WTC11 (cell line): ENCODE data around the gene PSMB2. TPM values are rescaled to one million over a fixed set of nuclear protein-coding genes. Genes with fewer than 3 reads are reported as not detected.

Experiments
- ATAC-seq: fragments of 200-7000 bp; cut with Tn5 transposase; 2 replicates; pipeline ENCODE4 v1.10.0; 2021; ENCODE audit warnings: mild to moderate bottlenecking, moderate library complexity
- CTCF ChIA-PET: fragments of 300-600 bp; sonication (Branson Sonifier 250); formaldehyde crosslinking; loops from one replicate; lab custom pipeline; 2021; ENCODE audit warnings: antibody characterized with exemption; lab: Charles Lee
- POLR2A ChIA-PET: fragments of 350-600 bp; sonication (Branson Sonifier 250); formaldehyde crosslinking; loops from one replicate; lab custom pipeline; 2021; ENCODE audit warnings: antibody characterized with exemption; lab: Charles Lee
- DNase-seq: peaks from one replicate; pipeline ENCODE4 v3.0.0; 2021; ENCODE audit warnings: low spot score
- H3K27ac Mint-ChIP-seq: 2 replicates; pipeline ENCODE4 v1.8.0; 2021; ENCODE audit warnings: mixed read lengths
- H3K27me3 Mint-ChIP-seq: 2 replicates; pipeline ENCODE4 v1.8.0; 2021; ENCODE audit warnings: low read depth, mild to moderate bottlenecking, moderate library complexity, mixed read lengths
- H3K36me3 Mint-ChIP-seq: 2 replicates; pipeline ENCODE4 v1.8.0; 2021; ENCODE audit warnings: mixed read lengths
- H3K4me1 Mint-ChIP-seq: 2 replicates; pipeline ENCODE4 v1.8.0; 2022; ENCODE audit warnings: mixed read lengths
- H3K4me3 Mint-ChIP-seq: 2 replicates; pipeline ENCODE4 v1.8.0; 2021; ENCODE audit warnings: mild to moderate bottlenecking, moderate library complexity, mixed read lengths
- H3K9me3 Mint-ChIP-seq: 2 replicates; pipeline ENCODE4 v1.8.0; 2021; ENCODE audit warnings: mixed read lengths
- HMGA2 ChIP-seq: fragments of 250-450 bp; sonication (Bioruptor Pico); IDR thresholded peaks from 2 replicates; pipeline ENCODE4 v1.4.0; 2021; ENCODE audit warnings: mild to moderate bottlenecking, moderate library complexity
- NFATC4 ChIP-seq: fragments of 250-450 bp; sonication (Bioruptor Pico); IDR thresholded peaks from 2 replicates; pipeline ENCODE4 v1.9.0; 2021; ENCODE audit warnings: mild to moderate bottlenecking
- PRRX2 ChIP-seq: fragments of 250-450 bp; sonication (Bioruptor Pico); IDR thresholded peaks from 2 replicates; pipeline ENCODE4 v1.8.0; 2021; ENCODE audit warnings: mild to moderate bottlenecking
- TEAD4 ChIP-seq: sonication (generic); formaldehyde crosslinking; IDR thresholded peaks from 2 replicates; pipeline ENCODE4 v1.8.0; 2022; ENCODE audit warnings: mild to moderate bottlenecking, missing genetic modification reagents
- TP53 ChIP-seq: sonication (generic); formaldehyde crosslinking; IDR thresholded peaks from 2 replicates; pipeline ENCODE4 v1.8.1; 2023; ENCODE audit warnings: mild to moderate bottlenecking, missing genetic modification reagents
- total RNA-seq: library from RNA; stranded (reverse); gene quantifications from 3 replicates; pipeline ENCODE4 v1.2.3, GENCODE V29; 2021
- TF ChIP-seq, protein P1 (sequence below): sonication (generic); formaldehyde crosslinking; IDR thresholded peaks from 2 replicates; pipeline ENCODE4 v1.8.1; 2023; ENCODE audit warnings: mild to moderate bottlenecking, missing genetic modification reagents, moderate library complexity
- TF ChIP-seq, protein P2 (sequence below): fragments of 250-450 bp; sonication (Bioruptor Pico); IDR thresholded peaks from 2 replicates; pipeline ENCODE4 v1.9.0; 2021; ENCODE audit warnings: mild to moderate bottlenecking, borderline replicate concordance
- TF ChIP-seq, protein P3 (sequence below): sonication (generic); formaldehyde crosslinking; IDR thresholded peaks from 2 replicates; pipeline ENCODE4 v1.8.1; 2023; ENCODE audit warnings: mild to moderate bottlenecking, missing genetic modification reagents, borderline replicate concordance
- TF ChIP-seq, protein P4 (sequence below): fragments of 250-450 bp; sonication (Bioruptor Pico); IDR thresholded peaks from 2 replicates; pipeline ENCODE4 v1.9.0; 2021; ENCODE audit warnings: mild to moderate bottlenecking
- TF ChIP-seq, protein P5 (sequence below): sonication (generic); formaldehyde crosslinking; IDR thresholded peaks from 2 replicates; pipeline ENCODE4 v1.8.1; 2022; ENCODE audit warnings: mild to moderate bottlenecking, moderate library complexity, missing genetic modification reagents
- TF ChIP-seq, protein P6 (sequence below): sonication (generic); formaldehyde crosslinking; IDR thresholded peaks from 2 replicates; pipeline ENCODE4 v1.8.0; 2022; ENCODE audit warnings: mild to moderate bottlenecking, missing genetic modification reagents
- TF ChIP-seq, protein P7 (sequence below): fragments of 250-450 bp; sonication (Bioruptor Pico); IDR thresholded peaks from 2 replicates; pipeline ENCODE4 v2.1.2; 2022; ENCODE audit warnings: mild to moderate bottlenecking, moderate library complexity
- TF ChIP-seq, protein P8 (sequence below): sonication (generic); formaldehyde crosslinking; IDR thresholded peaks from 2 replicates; pipeline ENCODE4 v1.8.1; 2023; ENCODE audit warnings: mild to moderate bottlenecking, missing genetic modification reagents, moderate library complexity
- TF ChIP-seq, protein P9 (sequence below): sonication (generic); formaldehyde crosslinking; conservative IDR thresholded peaks from 2 replicates; pipeline ENCODE4 v1.8.1; 2023; ENCODE audit warnings: mild to moderate bottlenecking, low read depth, missing genetic modification reagents, moderate library complexity
- TF ChIP-seq, protein P10 (sequence below): sonication (generic); formaldehyde crosslinking; IDR thresholded peaks from 2 replicates; pipeline ENCODE4 v1.8.1; 2022; ENCODE audit warnings: missing genetic modification reagents, borderline replicate concordance

The PSMB2 gene
- total RNA-seq, 1 experiment from 2014 or later: 76.7 TPM

DNA sequence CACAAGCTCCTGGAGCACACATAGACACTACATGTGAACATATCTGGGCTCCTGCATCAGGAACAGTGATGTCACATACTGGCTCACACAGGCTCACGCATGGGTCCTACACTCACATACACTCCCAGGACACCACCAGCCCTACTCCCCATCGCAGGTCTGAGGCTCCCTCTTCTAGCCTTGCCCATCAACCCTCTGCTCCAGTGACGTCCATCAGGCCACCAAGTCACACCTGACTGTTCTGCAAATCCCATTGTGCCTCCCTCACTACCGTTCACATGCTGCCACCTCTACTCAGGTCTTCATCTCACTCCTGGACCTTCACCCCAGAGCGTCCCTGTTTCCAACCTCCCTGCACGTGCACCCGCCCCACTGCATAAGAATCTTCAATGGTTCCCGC, 50.1 kb downstream of the PSMB2 start:
- CTCF ChIA-PET: interaction anchor here (0.7 kb wide), 1 partner anchor 125 kb away, joined by 3 read pairs; no protein-coding TSS in a partner anchor
- no peak for ATAC-seq

DNA sequence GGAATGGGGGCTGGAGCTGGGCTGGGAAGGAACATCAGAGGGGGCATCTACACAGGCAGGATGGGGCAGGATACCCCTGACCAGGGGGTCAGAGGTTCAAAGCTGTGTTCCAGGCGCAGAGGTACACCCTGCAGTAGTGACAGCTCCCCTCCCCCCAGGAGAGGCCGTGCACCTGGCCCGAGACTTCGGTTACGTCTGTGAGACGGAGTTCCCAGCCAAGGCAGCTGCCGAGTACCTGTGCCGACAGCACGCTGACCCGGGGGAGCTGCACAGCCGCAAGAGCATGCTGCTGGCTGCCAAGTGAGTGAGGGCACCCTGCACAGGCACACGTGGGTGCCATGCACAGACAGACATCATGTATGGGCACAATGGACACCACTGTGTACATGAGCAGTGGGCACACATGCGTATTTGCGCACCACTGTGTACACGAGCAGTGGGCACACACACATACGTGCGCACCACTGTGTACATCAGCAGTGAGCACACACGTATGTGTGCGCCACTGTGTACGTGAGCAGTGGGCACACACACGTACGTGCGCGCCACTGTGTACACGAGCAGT, 50.8 kb downstream of the PSMB2 start:
- peaks cover 10% of the 10 kb centered on the region; the same call in 1 of the 2 replicates for H3K4me1 Mint-ChIP-seq
- no peak overlapping the region for H3K4me3 Mint-ChIP-seq
- no peaks in the 10 kb centered on the region for H3K36me3 Mint-ChIP-seq
- H3K27ac Mint-ChIP-seq: no peak overlapping the region
- POLR2A ChIA-PET: no interaction called here
- CTCF ChIA-PET: interaction anchor here (0.7 to 1.3 kb wide), 2 partner anchors 26 to 125 kb away, joined by 3 read pairs; no protein-coding TSS in a partner anchor
- no peaks in the 10 kb centered on the region for H3K27me3 Mint-ChIP-seq
- no peak for ATAC-seq
- DNase-seq: no peak
- no peaks in the 10 kb centered on the region for H3K9me3 Mint-ChIP-seq
- TF ChIP-seq, protein P1, sequence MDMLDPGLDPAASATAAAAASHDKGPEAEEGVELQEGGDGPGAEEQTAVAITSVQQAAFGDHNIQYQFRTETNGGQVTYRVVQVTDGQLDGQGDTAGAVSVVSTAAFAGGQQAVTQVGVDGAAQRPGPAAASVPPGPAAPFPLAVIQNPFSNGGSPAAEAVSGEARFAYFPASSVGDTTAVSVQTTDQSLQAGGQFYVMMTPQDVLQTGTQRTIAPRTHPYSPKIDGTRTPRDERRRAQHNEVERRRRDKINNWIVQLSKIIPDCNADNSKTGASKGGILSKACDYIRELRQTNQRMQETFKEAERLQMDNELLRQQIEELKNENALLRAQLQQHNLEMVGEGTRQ (CRISPR knock-in tag): no peak
- TF ChIP-seq, protein P2, sequence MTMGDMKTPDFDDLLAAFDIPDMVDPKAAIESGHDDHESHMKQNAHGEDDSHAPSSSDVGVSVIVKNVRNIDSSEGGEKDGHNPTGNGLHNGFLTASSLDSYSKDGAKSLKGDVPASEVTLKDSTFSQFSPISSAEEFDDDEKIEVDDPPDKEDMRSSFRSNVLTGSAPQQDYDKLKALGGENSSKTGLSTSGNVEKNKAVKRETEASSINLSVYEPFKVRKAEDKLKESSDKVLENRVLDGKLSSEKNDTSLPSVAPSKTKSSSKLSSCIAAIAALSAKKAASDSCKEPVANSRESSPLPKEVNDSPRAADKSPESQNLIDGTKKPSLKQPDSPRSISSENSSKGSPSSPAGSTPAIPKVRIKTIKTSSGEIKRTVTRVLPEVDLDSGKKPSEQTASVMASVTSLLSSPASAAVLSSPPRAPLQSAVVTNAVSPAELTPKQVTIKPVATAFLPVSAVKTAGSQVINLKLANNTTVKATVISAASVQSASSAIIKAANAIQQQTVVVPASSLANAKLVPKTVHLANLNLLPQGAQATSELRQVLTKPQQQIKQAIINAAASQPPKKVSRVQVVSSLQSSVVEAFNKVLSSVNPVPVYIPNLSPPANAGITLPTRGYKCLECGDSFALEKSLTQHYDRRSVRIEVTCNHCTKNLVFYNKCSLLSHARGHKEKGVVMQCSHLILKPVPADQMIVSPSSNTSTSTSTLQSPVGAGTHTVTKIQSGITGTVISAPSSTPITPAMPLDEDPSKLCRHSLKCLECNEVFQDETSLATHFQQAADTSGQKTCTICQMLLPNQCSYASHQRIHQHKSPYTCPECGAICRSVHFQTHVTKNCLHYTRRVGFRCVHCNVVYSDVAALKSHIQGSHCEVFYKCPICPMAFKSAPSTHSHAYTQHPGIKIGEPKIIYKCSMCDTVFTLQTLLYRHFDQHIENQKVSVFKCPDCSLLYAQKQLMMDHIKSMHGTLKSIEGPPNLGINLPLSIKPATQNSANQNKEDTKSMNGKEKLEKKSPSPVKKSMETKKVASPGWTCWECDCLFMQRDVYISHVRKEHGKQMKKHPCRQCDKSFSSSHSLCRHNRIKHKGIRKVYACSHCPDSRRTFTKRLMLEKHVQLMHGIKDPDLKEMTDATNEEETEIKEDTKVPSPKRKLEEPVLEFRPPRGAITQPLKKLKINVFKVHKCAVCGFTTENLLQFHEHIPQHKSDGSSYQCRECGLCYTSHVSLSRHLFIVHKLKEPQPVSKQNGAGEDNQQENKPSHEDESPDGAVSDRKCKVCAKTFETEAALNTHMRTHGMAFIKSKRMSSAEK (CRISPR knock-in tag): no peak
- TF ChIP-seq, protein P3, sequence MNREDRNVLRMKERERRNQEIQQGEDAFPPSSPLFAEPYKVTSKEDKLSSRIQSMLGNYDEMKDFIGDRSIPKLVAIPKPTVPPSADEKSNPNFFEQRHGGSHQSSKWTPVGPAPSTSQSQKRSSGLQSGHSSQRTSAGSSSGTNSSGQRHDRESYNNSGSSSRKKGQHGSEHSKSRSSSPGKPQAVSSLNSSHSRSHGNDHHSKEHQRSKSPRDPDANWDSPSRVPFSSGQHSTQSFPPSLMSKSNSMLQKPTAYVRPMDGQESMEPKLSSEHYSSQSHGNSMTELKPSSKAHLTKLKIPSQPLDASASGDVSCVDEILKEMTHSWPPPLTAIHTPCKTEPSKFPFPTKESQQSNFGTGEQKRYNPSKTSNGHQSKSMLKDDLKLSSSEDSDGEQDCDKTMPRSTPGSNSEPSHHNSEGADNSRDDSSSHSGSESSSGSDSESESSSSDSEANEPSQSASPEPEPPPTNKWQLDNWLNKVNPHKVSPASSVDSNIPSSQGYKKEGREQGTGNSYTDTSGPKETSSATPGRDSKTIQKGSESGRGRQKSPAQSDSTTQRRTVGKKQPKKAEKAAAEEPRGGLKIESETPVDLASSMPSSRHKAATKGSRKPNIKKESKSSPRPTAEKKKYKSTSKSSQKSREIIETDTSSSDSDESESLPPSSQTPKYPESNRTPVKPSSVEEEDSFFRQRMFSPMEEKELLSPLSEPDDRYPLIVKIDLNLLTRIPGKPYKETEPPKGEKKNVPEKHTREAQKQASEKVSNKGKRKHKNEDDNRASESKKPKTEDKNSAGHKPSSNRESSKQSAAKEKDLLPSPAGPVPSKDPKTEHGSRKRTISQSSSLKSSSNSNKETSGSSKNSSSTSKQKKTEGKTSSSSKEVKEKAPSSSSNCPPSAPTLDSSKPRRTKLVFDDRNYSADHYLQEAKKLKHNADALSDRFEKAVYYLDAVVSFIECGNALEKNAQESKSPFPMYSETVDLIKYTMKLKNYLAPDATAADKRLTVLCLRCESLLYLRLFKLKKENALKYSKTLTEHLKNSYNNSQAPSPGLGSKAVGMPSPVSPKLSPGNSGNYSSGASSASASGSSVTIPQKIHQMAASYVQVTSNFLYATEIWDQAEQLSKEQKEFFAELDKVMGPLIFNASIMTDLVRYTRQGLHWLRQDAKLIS (CRISPR knock-in tag): no peak
- no peak for TF ChIP-seq TP53 (CRISPR knock-in tag)
- TF ChIP-seq NFATC4 (CRISPR knock-in tag): no peak
- TF ChIP-seq, protein P4, sequence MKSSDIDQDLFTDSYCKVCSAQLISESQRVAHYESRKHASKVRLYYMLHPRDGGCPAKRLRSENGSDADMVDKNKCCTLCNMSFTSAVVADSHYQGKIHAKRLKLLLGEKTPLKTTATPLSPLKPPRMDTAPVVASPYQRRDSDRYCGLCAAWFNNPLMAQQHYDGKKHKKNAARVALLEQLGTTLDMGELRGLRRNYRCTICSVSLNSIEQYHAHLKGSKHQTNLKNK: no peak
- TF ChIP-seq HMGA2 (CRISPR knock-in tag): no peak
- TF ChIP-seq, protein P5, sequence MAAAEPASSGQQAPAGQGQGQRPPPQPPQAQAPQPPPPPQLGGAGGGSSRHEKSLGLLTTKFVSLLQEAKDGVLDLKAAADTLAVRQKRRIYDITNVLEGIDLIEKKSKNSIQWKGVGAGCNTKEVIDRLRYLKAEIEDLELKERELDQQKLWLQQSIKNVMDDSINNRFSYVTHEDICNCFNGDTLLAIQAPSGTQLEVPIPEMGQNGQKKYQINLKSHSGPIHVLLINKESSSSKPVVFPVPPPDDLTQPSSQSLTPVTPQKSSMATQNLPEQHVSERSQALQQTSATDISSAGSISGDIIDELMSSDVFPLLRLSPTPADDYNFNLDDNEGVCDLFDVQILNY (CRISPR knock-in tag): no peak
- TF ChIP-seq, protein P6, sequence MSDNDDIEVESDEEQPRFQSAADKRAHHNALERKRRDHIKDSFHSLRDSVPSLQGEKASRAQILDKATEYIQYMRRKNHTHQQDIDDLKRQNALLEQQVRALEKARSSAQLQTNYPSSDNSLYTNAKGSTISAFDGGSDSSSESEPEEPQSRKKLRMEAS (CRISPR knock-in tag): no peak
- TF ChIP-seq, protein P7, sequence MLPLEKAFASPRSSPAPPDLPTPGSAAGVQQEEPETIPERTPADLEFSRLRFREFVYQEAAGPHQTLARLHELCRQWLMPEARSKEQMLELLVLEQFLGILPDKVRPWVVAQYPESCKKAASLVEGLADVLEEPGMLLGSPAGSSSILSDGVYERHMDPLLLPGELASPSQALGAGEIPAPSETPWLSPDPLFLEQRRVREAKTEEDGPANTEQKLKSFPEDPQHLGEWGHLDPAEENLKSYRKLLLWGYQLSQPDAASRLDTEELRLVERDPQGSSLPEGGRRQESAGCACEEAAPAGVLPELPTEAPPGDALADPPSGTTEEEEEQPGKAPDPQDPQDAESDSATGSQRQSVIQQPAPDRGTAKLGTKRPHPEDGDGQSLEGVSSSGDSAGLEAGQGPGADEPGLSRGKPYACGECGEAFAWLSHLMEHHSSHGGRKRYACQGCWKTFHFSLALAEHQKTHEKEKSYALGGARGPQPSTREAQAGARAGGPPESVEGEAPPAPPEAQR: no peak
- no peak for TF ChIP-seq PRRX2 (CRISPR knock-in tag)
- TF ChIP-seq, protein P8, sequence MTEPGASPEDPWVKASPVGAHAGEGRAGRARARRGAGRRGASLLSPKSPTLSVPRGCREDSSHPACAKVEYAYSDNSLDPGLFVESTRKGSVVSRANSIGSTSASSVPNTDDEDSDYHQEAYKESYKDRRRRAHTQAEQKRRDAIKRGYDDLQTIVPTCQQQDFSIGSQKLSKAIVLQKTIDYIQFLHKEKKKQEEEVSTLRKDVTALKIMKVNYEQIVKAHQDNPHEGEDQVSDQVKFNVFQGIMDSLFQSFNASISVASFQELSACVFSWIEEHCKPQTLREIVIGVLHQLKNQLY (CRISPR knock-in tag): no peak
- TF ChIP-seq, protein P9, sequence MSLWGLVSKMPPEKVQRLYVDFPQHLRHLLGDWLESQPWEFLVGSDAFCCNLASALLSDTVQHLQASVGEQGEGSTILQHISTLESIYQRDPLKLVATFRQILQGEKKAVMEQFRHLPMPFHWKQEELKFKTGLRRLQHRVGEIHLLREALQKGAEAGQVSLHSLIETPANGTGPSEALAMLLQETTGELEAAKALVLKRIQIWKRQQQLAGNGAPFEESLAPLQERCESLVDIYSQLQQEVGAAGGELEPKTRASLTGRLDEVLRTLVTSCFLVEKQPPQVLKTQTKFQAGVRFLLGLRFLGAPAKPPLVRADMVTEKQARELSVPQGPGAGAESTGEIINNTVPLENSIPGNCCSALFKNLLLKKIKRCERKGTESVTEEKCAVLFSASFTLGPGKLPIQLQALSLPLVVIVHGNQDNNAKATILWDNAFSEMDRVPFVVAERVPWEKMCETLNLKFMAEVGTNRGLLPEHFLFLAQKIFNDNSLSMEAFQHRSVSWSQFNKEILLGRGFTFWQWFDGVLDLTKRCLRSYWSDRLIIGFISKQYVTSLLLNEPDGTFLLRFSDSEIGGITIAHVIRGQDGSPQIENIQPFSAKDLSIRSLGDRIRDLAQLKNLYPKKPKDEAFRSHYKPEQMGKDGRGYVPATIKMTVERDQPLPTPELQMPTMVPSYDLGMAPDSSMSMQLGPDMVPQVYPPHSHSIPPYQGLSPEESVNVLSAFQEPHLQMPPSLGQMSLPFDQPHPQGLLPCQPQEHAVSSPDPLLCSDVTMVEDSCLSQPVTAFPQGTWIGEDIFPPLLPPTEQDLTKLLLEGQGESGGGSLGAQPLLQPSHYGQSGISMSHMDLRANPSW (CRISPR knock-in tag): no peak
- TF ChIP-seq, protein P10, sequence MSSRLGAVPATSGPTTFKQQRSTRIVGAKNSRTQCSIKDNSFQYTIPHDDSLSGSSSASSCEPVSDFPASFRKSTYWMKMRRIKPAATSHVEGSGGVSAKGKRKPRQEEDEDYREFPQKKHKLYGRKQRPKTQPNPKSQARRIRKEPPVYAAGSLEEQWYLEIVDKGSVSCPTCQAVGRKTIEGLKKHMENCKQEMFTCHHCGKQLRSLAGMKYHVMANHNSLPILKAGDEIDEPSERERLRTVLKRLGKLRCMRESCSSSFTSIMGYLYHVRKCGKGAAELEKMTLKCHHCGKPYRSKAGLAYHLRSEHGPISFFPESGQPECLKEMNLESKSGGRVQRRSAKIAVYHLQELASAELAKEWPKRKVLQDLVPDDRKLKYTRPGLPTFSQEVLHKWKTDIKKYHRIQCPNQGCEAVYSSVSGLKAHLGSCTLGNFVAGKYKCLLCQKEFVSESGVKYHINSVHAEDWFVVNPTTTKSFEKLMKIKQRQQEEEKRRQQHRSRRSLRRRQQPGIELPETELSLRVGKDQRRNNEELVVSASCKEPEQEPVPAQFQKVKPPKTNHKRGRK: no peak
- TF ChIP-seq TEAD4 (CRISPR knock-in tag): no peak

More for the DNA sequence above, 50.1 kb downstream of the PSMB2 start:
- Mint-ChIP-seq H3K9me3 (no peaks in the 10 kb centered on the region), H3K27me3 (no peaks in the 10 kb centered on the region), H3K27ac (peak overlapping the region; percentile 77), H3K4me3 (no peak overlapping the region), H3K36me3 (no peaks in the 10 kb centered on the region), H3K4me1 (peaks cover 10% of the 10 kb centered on the region; the same call in 1 of the 2 replicates)
- no peak for TF ChIP-seq TEAD4 (CRISPR knock-in tag)
- POLR2A ChIA-PET: no interaction called here
- no peak for DNase-seq
